SK-N-SH (cell line): Measurements from ENCODE around the gene CD79A.

Source experiments
- CTCF ChIP-seq: fragments of 200-600 bp; sonication (generic); IDR thresholded peaks from 2 replicates; pipeline ENCODE4 v1.6.1; 2017; ENCODE audit warnings: antibody characterized with exemption, mild to moderate bottlenecking, moderate library complexity
- EP300 ChIP-seq, 2 experiments: IDR thresholded peaks; 2 replicates each; pipeline versions ENCODE4 v1.4.0 to v1.6.1; 2012; ENCODE audit warnings: borderline replicate concordance in 1 of 2, low read depth in 1 of 2, low read length in 1 of 2
- GABPA ChIP-seq: IDR thresholded peaks from 2 replicates; pipeline ENCODE4 v1.4.0; 2012; ENCODE audit warnings: low read depth, mild to moderate bottlenecking
- RAD21 ChIP-seq: IDR thresholded peaks from 2 replicates; pipeline ENCODE4 v1.6.1; 2012; ENCODE audit warnings: mild to moderate bottlenecking, low read length
- YY1 ChIP-seq: IDR thresholded peaks from 2 replicates; pipeline ENCODE4 v1.4.0; 2012; ENCODE audit warnings: low read depth, mild to moderate bottlenecking

- TF ChIP-seq GABPA (no peak), CTCF (peak; percentile 68), EP300 (IDR thresholded peaks at IDR 0.05; ENCODE audit: borderline replicate concordance in 1 of 2, low read depth in 1 of 2, low read length in 1 of 2) (no peak), YY1 (no peak), RAD21 (peak; percentile 79)
Measured at GRCh38 chr19:41872775-41873647, 4.1 kb upstream of the CD79A start.
